Hematopoietic multipotent progenitor cell treated with erythropoietin and hydrocortisone succinate and interleukin-3 and kit ligand, for 6 days (in vitro differentiated cells): ENCODE measurements around the gene LRRC71.

Source experiments
- DNase-seq: peaks from one replicate; pipeline ENCODE4 v3.0.0-alpha.2; 2015

LRRC71 gene

GRCh38 chr1:156929596-156930238 is 9.3 kb downstream of the LRRC71 start:
- DNase-seq = no peak

- DNase-seq = no peak
Observed at GRCh38 chr1:156930483-156930882, 10.1 kb downstream of the LRRC71 start.

GRCh38 chr1:156931211-156931952 is 10.9 kb downstream of the LRRC71 start:
- DNase-seq = no peak

GRCh38 chr1:156931974-156932710 is 11.7 kb downstream of the LRRC71 start:
- no peak for DNase-seq

- DNase-seq = no peak
Observed at GRCh38 chr1:156933136-156933535, 12.7 kb downstream of the LRRC71 start.

GRCh38 chr1:156935505-156936128 is 15.2 kb downstream of the LRRC71 start:
- DNase-seq = no peak

GRCh38 chr1:156936191-156936590 is 15.8 kb downstream of the LRRC71 start:
- DNase-seq = no peak

- DNase-seq = no peak
Observed at GRCh38 chr1:156936721-156937220, 16.3 kb downstream of the LRRC71 start.

- DNase-seq = no peak
Observed at GRCh38 chr1:156937883-156938282, 17.5 kb downstream of the LRRC71 start.

- DNase-seq = no peak
Observed at GRCh38 chr1:156938813-156939212, 18.4 kb downstream of the LRRC71 start.

- DNase-seq = no peak
Observed at GRCh38 chr1:156939786-156940334, 19.4 kb downstream of the LRRC71 start.

- no peak for DNase-seq
Observed at GRCh38 chr1:156941675-156942074, 21.2 kb downstream of the LRRC71 start.

GRCh38 chr1:156942176-156942575 is 21.7 kb downstream of the LRRC71 start:
- no peak for DNase-seq

GRCh38 chr1:156942576-156942975 is 22.1 kb downstream of the LRRC71 start:
- no peak for DNase-seq

- no peak for DNase-seq
Observed at GRCh38 chr1:156943756-156944155, 23.3 kb downstream of the LRRC71 start.

- no peak for DNase-seq
Observed at GRCh38 chr1:156944268-156944667, 23.8 kb downstream of the LRRC71 start.

- DNase-seq = no peak
Observed at GRCh38 chr1:156944848-156945247, 24.4 kb downstream of the LRRC71 start.

- peak; percentile 43 for DNase-seq
Observed at GRCh38 chr1:156945881-156946661, 25.6 kb downstream of the LRRC71 start.

- DNase-seq = no peak
Observed at GRCh38 chr1:156947127-156947526, 26.7 kb downstream of the LRRC71 start.

- no peak for DNase-seq
Observed at GRCh38 chr1:156947818-156948525, 27.5 kb downstream of the LRRC71 start.

GRCh38 chr1:156948708-156949107 is 28.3 kb downstream of the LRRC71 start:
- no peak for DNase-seq
